HG03045 (cell line): ENCODE results near the gene PDCD4.
A peak's percentile ranks its signal among the peaks of the same experiment; 100 is the strongest.
"Not testable (repeated sequence)": the region's sequence is repeated elsewhere in the genome, so short reads cannot be mapped to it uniquely, and the experiment has no call there.

Experiments used
- ATAC-seq: cut with Tn5 transposase; IDR thresholded peaks from one replicate; pipeline ENCODE4 v1.9.1; 2021; ENCODE audit warnings: mild to moderate bottlenecking, moderate library complexity; ENCODE audit not compliant: unreplicated experiment

PDCD4 gene

DNA sequence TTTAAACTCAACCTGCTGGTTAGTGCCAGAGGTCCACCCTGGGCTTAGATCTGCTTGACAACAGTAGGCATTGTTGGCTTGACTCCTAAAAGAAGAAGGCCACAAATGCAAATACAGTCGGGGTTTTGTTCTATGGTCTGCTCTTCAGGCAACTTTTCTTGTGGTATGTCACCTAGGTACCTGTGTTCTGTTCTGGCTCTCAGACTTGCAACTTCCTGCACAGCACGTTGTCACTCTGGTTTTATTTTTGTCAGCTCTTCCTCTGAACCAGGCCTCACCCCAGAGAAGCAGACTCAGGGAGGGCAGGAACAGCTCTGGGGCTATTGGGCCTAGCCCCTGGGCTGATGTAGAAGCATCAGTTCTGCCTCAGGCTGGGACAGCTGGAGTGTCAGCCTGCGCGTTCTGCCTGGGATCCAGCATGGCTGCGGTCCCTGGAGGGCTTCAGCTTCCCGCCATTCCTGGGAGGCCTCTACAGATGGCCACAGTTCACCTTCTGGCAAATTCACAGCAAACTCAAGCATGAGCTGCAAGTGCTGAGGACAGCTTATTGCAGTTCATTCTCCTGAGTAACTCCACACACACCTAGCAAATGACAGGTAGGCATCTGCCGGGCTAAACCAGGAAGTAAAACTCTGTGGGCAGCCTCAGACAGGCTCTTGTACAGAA is 11.0 kb upstream of the PDCD4 start:
- ATAC-seq = peak; percentile 51

DNA sequence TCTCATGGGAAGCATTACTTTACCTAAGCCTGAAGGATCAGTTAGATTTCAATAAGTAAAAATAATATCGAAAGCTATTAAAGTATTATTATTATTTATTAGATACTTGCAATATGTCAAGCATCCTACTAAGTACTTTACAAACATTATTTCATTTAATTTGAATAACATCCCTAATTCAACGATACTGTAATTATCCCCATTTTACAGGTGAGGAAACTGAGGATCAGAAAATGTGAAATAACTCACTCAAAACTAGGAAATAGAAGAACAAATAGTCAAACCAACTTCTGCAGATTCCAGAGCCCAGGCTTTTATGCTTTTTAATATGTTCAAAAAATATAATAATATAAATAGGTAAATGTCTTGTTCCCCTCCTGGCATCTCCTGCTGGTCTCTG is 10.3 kb upstream of the PDCD4 start:
- no peak for ATAC-seq

DNA sequence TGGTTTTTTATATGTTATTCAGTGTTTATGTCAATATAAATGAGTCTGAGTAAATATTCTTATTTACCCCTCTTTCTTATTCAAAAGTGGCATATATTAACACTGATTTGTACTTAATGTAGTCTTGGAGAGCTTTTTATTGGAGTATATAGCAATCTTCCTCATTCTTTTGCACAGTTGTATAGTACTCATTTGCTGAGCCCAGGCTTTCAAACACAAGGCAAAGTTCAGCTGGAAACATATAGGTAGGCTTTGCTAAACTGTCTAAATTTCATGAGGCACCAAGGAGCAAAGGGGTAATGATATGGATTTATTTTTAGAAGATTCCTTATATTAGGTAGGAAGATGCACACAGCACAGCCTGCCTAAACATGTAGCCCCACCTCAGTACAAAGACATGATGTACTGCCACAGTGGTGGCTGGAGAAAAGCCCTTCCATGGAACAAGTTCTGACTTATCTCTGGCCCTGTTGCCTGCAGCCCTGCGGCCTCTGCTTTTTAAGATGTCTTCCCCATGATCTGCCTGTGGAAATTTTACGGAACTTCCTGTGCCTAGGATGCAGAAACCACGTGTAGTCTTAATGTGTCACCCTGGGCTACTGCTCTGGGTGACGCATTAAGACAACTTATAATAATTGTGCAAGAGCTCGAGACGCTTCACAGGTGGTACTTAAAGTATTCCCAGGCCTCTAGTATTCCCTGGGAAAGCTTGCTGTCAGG is 9.6 kb upstream of the PDCD4 start:
- ATAC-seq = no peak

DNA sequence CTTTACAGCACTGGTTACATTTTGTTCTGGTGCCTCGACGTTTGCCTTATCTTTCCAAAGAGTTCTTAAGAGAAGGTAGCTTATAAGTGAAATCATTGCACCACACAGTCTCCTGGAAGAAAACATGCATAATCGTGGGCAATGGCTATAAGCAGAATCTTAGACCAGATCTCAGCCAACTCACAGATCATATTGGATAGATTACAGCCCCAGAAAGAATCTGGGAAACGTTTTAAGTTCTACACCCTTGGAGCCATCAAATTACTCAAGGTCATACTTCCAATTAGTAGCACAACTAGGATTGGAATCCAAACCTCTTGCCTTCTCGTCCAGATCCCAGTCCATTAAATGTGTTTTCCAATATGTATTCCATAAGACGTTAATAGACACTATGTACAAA is 8.8 kb upstream of the PDCD4 start:
- ATAC-seq = no peak

DNA sequence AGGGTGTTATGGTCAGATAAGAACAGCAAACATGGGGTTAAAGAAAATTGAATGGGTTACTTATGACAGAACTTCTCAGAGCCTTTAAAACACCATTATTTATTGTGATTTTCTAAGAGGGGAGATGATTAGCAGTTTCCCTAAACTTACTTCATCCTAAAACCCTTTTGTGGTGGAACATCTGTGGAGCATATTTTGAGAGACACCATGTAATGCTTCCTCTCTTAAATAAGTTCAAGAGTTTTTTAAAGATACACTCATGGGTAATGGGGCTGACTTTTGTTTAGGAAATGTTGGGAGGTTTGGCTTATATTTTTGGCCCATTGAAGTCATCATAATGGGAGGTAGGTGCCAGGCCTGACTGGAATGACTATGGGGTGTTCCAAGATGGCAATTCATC is 8.4 kb upstream of the PDCD4 start:
- no peak for ATAC-seq

DNA sequence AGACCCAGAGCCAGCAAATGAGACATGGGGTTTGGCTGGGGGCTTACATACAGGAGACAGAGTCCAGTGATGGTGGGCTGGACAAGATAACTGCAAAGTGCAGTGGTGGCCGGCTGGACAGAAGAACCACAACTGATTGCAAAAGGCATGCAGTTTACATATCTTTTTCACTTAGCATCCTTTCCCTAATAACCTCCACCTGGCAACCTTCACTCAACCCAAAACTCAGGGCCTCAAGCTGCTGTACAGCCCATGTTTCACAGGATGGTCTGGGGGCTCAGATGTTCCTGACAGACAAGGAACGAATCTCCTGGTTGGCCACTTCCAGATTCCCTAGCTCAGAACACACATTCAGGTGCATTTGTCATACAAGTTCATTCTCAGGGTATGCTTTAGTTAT is 7.8 kb upstream of the PDCD4 start:
- ATAC-seq = no peak

DNA sequence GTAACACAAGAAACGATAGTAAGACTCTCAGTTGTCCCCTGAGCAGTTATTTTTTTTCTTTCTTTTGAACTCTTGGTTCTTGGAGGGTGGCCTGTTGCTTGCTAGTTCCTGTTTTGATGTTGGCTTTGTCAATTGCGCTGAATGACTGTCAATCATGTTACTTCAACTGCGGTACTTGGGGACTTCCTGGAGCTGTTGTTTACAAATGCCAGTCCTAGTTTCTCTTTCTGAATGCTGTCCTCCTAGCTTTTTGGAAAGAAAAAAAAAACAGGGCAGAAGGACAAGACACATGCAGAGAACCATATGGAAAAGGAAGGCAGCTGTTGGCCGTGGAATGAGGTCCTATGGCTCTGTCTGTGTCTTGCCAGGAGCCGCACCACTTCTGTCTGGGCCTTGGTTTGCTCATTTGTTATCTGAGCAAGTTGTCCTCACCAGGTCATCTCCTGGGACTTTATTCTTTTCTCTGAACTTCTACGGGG is 7.0 kb upstream of the PDCD4 start:
- peak; percentile 55 for ATAC-seq

DNA sequence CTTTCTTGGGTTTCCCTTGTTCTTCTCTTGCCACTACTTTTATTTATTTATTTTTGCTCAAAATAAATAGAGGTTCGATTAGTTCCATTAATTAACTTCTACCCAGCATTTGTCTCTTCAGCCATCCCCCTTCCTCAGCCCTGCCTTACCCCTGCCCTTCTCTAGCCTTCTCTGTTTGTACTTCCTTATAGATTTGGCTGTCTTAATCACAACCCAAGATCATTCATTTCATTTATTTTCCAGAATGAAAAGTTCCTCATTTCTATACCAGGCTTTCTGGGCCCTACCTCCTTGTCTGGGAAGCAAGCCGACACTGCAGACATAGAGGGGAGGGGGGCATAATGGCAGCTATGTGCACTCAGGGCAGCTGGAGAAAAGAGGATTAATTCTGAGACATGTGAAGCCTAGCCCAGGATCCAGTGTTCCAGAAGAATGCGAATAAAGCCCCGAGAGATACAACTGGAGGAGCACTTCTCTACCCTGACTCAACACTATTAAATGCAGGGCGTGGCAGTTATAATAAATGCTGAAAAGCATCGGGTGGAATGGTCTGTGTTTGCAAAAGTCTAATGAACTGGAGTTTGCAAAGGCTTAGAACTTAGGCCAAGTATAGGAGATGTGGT is 6.4 kb upstream of the PDCD4 start:
- ATAC-seq = no peak

DNA sequence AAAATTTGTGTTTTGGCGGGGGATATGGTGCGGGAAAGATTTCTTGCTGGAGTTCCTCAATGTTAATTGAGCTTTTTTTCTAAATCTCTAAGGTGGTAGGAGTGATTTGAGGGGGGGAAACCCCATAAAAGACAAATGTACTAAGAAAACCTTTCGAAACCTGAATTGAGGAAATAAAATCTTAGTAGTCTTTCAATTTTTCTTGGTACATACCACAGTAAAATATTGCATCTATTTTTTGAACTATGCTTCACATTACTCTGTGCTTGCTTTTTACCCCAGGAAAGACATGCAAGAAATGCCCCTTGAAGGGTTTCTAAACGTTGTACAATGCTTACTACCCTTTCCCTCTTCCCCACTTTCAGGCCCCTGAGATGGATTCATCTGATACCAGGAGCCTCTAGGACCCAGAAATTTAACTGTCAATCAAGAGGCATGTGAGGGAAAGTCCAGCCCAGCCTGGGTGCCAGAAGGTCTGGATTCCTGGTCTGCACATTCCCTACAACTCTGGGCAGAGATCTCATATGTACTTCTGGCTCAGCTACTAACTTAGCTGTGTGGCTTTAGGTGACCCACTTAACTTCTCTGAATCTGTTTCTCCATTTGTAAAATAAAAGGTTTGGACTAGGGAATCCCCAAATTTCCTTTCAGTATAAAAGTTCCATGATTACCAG is 5.8 kb upstream of the PDCD4 start:
- ATAC-seq = no peak

DNA sequence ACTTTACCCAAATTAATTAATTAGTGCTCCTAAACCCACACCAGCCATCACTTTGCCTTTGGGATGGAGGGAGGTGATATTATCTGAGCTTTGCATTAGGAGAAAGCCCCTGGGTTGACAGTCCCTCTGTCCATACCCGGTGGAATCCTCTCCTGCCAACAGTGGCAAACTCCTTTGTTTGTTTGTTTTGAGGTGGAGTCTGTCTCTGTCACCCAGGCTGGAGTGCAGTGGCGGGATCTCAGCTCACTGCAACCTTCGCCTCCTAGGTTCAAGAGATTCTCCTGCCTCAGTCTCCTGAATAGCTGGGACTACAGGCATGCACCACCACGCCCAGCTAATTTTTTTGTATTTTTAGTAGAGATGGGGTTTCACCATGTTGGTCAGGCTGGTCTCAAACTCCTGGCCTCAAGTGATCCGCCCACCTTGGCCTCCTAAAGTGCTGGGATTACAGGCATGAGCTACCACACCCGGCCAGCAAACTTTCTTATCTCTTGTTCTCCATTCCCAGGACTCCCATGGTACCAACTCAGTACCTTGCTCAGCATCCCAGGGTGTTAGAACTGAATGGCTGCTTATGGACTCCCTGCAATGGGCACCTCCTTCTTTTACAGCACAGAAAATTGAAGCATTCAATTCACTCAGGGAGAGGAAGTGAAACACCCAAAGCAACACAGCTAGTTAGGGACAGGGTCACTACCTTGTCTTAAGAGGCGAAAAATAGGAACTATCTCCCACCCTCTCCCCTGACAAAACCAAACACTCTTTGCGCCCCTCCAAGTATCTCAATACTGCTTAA is 4.5 kb upstream of the PDCD4 start:
- not testable (repeated sequence) for ATAC-seq

DNA sequence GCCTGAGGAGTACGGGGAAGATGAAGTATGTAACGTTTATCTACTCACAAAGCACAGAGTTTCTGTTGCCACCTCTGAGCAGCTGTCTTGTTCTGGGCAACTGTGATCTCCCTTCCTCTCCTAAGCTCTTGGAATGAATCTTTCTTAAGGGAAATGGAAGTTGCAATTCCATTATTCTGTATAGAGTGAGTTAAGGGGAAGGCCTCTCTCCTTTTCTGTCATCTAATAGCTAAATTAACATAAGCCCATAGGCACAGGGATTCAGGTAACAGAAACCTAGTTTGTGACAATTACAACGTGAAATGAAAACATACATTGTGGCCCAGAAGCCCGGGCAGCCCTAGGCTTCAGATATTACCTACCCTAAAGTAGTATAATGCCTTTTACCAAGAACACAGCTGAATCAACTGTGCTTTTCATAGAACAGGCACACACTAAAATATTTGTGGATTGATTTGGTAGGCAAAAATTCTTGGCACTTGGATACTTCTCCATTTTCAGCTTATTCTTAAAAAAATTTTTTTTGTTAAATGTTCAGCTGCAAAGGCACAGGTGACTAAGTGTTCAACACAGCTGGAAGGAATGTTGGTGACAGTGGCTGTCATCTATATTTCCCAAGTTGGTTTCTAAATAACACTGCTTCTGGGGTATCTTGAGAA is 3.8 kb upstream of the PDCD4 start:
- ATAC-seq = no peak

DNA sequence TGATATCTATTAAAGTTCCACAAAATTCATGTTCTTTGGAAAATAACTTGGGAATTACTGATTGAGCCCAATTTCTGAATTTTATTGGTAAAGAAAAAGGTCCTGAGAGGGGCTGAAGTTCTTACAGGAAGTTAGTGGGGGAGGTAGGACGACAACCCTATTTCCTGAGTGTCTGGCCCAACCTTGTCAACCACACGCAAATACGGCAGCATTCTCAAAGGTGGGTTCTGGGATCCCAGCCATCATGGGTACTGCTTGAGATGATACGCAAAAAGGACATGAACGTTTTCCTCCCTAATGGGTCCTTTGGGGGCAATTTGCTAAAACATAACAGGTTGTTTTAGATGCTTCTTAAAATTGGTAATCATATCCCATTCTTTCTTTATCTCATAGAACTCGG is 2.7 kb upstream of the PDCD4 start:
- no peak for ATAC-seq

DNA sequence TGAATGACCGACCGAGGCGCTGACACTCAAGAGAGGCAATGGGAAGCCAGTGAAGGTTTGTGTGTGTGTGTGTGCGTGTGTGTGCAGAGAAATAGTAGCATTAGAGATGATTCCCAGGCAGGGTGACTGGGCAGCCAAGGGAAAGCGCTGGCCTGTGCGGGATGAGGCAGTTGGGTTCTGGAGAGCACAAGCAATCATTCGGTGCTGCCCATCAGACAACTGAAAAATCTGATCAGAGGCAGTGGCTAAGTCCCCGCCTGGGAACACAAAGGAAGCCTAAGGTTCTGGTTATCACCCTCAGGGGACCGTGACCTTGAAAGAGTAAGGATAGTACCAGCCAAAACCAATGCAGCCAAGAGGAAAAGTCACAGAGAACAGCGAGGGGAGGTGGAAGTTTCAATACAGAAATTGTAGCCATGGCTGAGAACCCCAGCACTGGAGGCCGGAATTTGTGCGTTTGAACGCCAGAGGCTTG is 868 bp upstream of the PDCD4 start:
- no peak for ATAC-seq

DNA sequence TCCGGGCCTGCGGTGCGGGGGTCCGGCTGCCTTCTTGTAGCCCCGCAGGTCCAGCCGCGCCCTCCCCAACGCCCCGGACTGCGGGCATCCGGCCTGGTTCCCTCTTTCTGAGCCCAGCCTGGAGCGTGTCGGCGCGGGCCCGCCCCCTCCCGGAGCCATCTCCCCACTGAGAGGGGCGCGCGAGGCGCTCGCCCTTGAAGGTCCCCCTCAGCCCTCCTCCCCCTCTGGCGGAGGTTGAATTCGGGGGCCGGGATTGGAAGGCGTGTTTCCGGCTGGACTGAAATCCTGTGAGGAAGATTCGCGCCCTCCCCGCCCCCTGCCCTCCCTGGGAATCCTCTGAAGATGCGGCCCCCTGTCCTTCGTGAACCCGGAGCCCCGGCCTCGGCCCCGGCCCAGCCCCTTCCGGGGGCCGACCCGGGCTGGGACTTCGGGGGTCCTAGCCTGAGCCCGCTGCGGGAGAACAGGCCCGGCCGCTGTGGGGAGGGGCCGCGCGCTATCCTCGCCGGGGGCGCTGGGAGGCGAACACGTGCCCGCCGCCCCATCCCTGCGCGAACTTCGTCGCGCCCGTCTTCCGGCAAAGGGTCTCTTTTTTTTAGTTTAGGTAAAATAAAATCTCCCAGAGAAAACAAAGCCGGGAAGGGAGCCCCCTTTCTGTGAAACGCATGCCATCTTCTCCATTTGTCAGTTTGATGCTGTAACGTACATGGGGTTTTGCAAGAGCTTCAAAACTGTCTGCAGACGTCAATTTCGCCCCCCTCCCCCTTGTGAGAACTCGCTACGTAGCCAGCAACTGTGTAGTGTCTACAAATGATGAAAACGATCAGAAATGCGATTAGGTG is 636 bp downstream of the PDCD4 start:
- ATAC-seq = peak; percentile 50

DNA sequence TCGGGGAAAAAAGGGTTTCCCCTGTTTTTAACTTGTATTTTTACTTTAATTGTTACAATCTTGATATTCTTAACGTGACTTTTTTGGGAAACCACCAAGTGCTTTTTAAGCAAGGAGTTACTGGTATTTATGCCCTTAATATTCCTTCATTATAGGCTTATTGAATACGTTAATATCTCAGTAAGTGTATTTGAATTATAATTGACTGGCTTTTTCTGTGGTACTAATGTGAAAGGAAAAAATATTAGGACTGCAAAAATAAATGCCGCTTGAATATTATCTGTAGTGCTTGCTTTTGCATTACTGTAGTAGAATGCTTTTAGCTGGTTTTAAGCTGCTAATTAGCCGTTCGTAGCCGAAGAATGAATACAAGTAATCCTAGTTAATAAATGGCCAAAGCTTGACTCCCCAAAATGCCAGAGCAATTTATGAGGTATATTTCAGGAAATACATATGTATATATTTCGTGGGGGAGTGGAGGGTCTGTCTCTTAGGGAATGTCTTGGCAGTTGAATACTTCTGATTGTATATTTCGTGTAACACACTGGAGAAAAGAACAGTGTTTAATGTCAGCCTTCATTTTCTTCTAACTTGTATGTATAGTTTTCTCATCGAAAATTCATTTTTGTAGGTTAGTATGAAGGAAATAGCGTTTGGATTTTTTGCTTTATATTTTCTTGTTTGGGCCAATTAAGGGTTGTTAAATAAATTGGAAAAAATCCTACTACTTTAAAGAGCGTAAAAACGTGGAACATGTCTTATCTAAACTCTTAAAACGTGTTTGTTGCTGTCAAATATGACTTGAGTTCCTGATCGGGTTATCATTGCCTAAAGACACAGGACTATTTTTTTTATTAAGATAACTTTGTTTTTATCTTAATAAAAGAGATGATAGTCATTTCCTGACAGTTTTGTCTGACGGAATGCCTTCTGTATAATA is 1.5 kb downstream of the PDCD4 start:
- no peak for ATAC-seq

DNA sequence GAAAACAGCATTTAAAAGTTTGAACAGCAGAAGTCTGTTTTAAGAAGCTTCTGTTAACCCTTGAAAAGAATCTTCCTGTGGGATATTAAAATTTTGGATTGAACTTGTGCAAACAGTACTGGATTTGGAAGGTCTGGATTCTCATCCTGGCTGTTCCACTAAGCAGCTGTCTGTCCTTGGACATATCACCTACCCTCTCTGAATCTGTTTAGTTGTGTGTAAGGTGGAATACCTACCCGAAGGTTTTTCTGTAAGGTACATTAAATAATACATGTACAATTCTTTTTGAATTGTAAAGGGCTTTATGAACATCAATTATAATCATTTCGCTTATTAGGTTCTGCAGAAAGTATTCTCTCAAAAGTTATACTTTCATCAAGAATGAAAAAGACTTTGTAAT is 2.2 kb downstream of the PDCD4 start:
- ATAC-seq = no peak

DNA sequence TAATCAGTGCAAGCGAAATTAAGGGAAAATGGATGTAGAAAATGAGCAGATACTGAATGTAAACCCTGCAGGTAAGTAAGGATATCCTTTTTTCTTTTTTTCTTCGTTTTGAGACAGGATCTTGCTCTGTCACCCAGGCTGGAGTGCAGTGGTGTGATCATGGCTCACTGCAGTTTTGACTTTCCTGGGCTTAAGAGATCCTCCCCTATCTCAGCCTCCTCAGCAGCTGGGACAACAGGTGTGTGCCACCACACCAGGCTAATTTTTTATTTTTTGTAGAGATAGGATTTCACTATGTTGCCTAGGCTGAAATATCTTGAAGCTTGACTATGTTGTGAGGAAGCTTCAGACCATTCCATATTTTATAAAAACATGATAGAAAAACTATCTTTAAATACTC is 4.3 kb downstream of the PDCD4 start:
- ATAC-seq = no peak

DNA sequence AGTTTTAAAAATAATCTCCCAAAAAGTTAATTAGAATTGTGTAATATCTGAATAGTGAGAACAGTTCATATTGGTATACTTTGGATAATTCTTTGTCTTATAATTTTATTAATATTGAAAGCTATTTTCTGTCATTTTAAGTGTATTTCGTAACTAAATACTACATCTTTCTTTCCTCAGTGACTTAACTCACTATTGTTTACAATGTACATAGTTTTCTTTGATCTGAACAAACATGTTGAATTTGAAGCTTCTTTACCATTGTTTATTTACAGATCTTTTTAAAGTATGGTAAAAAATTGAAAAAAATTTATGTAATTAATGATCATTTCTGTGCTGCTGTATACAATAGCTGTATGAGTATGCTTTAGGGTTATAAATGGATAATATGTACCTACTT is 5.1 kb downstream of the PDCD4 start:
- no peak for ATAC-seq
